HG03139 (cell line): ENCODE data around the gene GPR3.

Experiments used
- ATAC-seq: cut with Tn5 transposase; IDR thresholded peaks from one replicate; pipeline ENCODE4 v1.9.1; 2021; ENCODE audit not compliant: unreplicated experiment

Gene GPR3, protein sequence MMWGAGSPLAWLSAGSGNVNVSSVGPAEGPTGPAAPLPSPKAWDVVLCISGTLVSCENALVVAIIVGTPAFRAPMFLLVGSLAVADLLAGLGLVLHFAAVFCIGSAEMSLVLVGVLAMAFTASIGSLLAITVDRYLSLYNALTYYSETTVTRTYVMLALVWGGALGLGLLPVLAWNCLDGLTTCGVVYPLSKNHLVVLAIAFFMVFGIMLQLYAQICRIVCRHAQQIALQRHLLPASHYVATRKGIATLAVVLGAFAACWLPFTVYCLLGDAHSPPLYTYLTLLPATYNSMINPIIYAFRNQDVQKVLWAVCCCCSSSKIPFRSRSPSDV

GRCh38 chr1:27392096-27392777 lies at the start of gene GPR3:
Gene GPR3 (plus strand): TSS chr1:27392622. CDS start chr1:27393799, 1,177 bp downstream.
- ATAC-seq, result peak; percentile 54

GRCh38 chr1:27342778-27343638 lies 49.4 kb upstream of the GPR3 start:
- ATAC-seq, result no peak

DNA sequence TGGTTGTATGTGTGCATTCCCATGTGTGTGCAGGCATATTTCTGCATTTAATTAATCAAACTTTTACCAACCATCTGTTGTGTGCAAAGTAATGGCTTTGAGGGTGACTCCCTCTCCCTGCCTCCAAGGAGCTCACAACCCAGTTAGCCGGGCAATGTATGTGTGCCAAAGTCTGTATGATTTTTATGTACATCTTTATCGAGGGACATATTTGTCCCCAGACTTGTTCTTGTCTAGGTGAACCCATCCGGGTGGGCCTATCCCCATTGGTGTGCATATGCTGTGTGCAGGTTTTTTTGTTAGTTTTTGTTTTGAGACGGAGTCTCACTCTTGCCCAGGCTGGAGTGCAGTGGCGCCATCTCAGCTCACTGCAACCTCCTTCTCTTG lies 48.8 kb upstream of the GPR3 start:
- no peak for ATAC-seq

DNA sequence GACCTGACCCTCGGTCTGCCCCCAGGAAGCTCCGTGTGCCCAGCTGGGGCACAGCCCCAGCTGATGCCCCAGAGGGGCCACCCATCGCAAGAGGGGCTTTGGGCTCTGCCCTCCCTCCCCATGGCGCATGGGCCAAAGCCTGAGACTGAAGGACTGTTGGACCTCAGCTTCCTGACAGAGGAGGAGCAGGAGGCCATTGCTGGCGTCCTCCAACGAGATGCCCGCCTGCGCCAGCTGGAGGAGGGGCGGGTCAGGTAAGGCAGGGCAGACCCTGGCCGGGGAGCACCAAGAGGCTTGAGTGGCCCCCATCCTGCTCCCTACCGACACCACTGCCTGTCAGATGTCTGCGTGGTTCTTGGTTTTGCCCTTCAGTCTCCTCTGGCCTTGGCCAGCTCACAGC lies 47.1 kb upstream of the GPR3 start:
- ATAC-seq, result no peak

- no peak for ATAC-seq
Observed at GRCh38 chr1:27346357-27346756, 46.1 kb upstream of the GPR3 start.

DNA sequence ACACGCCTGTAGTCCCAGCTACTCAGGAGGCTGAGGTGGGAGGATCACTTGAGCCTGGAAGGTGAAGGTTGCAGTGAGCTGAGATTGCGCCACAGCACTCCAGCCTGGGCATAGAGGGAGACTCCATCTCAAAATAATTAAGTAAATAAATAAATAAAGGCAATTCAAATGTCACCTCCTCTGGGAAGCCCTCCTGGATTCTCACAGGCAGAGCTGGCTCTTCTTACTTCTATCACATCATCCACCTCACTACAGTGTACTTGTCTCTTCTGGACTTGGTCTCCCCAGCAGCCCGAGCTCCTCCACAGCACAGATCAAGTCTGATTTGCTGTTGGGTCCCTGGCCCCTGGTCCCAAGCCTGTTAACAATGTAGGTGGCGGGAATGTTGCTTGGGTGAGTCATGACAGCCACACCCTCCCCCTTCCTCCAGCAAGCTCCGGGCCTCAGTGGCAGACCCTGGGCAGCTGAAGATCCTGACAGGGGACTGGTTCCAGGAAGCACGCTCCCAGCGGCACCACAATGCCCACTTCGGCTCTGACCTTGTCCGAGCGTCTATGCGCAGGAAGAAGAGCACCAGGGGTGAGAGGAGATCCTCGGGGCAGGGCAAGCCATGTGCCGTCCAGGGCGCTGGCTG lies 45.3 kb upstream of the GPR3 start:
- ATAC-seq, result no peak

- ATAC-seq, result no peak
Observed at GRCh38 chr1:27348861-27349783, 43.3 kb upstream of the GPR3 start.

DNA sequence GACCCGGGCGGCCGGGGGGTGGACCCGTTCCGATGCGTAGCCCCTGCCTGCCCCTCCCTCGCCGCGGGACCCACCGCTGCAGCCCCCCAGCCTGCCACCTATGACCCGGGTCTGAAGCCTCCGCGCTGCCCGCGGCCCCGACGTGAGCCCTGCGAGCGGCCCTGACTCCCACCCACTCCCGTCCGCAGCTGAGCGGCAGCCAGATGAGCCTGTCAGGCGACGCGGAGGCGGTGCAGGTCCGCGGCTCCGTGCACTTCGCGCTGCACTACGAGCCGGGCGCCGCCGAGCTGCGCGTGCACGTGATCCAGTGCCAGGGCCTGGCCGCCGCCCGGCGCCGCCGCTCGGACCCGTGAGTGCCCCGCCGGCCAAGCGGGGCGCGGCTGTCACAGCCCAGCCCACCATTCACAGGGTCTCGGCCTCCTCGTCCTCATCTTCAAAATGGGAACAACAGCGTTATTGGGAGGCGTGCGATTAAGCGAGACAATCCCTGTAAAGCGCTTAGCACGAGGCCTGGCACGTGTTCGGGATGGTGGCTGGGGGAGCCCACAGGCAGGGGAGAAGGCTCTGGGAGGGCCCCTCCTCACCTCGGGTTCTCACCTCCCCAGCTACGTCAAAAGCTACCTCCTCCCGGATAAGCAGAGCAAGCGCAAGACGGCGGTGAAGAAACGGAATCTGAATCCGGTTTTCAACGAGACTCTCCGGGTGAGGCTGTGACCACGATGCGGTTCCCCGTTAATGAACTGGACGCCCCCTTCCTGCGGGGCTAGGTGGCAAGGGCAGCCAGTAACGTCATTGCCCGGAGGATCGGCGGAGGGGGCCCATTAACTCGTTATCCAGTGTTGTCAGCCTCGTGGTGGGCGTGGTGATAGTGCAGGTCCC lies 42.4 kb upstream of the GPR3 start:
- no peak for ATAC-seq

- no peak for ATAC-seq
Observed at GRCh38 chr1:27350663-27351540, 41.5 kb upstream of the GPR3 start.

GRCh38 chr1:27351541-27352107 lies 40.8 kb upstream of the GPR3 start:
- no peak for ATAC-seq

DNA sequence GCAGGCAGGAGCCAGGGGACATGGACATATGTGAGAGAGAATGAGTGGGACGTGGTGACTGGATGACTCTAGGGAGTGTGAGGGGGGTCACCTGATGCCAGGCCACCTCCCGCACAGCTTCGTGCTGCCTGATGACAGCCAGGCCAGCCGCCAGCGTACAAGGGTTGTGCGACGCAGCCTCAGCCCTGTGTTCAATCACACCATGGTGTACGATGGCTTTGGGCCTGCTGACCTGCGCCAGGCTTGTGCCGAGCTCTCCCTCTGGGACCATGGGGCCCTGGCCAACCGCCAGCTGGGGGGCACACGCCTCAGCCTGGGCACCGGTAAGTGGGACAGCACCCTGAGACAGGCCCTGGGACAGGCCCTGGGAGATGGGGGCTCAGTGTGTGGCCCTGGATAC lies 39.3 kb upstream of the GPR3 start:
- no peak for ATAC-seq

- no peak for ATAC-seq
Observed at GRCh38 chr1:27353629-27354028, 38.8 kb upstream of the GPR3 start.

DNA sequence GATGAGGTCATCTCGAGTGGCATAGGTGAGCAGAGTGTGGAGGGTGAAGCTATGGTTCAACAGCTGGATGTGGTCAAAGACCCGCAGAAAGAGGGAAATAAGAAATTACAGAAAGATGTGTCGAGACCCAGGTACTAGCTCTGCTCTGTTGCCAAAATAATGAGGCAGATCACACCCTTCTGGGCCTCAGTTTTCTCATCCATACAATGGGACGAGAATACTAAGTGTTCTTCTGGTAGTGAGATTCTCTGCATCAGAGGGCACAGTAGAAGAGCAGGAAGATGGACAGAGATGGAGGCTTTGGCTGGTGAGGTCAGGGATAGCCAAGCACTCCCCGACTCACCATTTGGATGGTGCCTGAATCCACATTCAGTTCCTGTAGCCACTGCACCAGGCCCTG lies 36.7 kb upstream of the GPR3 start:
- ATAC-seq, result no peak

GRCh38 chr1:27356277-27356618 lies 36.2 kb upstream of the GPR3 start:
- ATAC-seq, result no peak

- no peak for ATAC-seq
Observed at GRCh38 chr1:27356619-27357280, 35.7 kb upstream of the GPR3 start.

DNA sequence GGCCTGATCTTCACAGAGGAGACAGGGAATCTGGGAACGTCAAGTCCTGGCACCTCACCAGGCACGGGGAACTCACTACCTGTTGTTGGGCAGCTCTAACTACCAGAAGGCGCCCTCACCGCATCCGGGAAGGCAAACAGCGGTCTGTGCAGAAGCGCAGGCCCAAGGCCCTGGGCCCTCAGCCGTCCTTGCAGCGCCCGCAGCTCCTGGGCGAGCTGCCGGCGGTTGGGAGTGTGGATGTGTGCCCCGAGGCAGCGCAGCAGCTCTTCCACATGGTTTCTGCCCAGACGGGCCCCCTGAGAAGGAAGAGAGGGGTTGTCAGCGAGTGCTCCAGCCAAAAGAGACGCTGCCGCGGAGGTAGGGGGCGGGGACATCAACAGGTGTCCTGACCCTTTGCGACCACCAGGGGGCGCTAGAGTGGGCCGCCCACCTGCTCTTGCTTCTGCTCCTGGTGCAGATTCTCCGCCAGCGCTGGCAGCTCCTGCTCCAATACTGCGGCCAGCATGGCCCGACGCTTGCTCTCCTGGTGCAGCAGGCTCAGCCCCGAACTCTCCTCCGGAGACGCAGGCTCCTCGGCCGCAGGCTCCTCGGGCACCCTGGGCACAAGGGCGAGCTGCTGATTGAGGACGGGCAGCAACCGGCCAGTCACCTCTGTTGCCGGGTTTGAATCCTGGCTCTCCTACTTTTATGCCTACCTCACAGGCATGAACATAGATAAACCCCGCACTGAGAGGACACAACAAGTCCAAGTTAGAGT lies 35.0 kb upstream of the GPR3 start:
- no peak for ATAC-seq
